Esophagus (tissue), 2 donors: ENCODE data around the gene FAAP100. TPM values are rescaled to one million over a fixed set of nuclear protein-coding genes. Genes with fewer than 3 reads are reported as not detected.

Source experiments
- H3K27ac ChIP-seq, 2 donors: one replicate each; pipeline ENCODE4 v1.5.1; 2013; ENCODE audit warnings: low read depth in 2 of 2, mild to moderate bottlenecking in 2 of 2, inconsistent platforms in 1 of 2, low read length in 1 of 2, moderate library complexity in 1 of 2
- H3K27me3 ChIP-seq, 2 donors: one replicate each; pipeline ENCODE4 v1.6.1; 2013; ENCODE audit warnings: low read length in 2 of 2, control low read depth in 1 of 2, mild to moderate bottlenecking in 1 of 2; ENCODE audit not compliant: insufficient read depth in 2 of 2, control insufficient read depth in 1 of 2
- H3K36me3 ChIP-seq, 2 donors: one replicate each; pipeline ENCODE4 v1.6.1; 2013; ENCODE audit warnings: low read length in 1 of 2; ENCODE audit not compliant: control insufficient read depth in 2 of 2, insufficient read depth in 2 of 2
- H3K4me1 ChIP-seq, 2 donors: one replicate each; pipeline ENCODE4 v1.6.1; 2013; ENCODE audit warnings: low read length in 1 of 2; ENCODE audit not compliant: control insufficient read depth in 2 of 2, insufficient read depth in 2 of 2
- H3K4me3 ChIP-seq, 2 donors: one replicate each; pipeline ENCODE4 v1.5.1; 2013; ENCODE audit warnings: low read length in 2 of 2, mild to moderate bottlenecking in 2 of 2, low read depth in 1 of 2, moderate library complexity in 1 of 2
- H3K9me3 ChIP-seq, 2 donors: one replicate each; pipeline ENCODE4 v1.6.1; 2013; ENCODE audit warnings: mild to moderate bottlenecking in 2 of 2, low read depth in 1 of 2, low read length in 1 of 2, moderate library complexity in 1 of 2; ENCODE audit not compliant: control insufficient read depth in 2 of 2, insufficient read depth in 1 of 2
- WGBS, 2 donors: extraction: QIAGEN DNeasy Blood & Tissue Kit; methylation state at CpG; one replicate each; pipeline ENCODE4 v1.1.7; 2013; 5-methylcytosine and 5-hydroxymethylcytosine counted together
- polyA plus RNA-seq, 2 donors: library from polyadenylated mRNA; stranded (reverse); fragments of 200-250 nt; gene quantifications; one replicate each; pipeline ENCODE4 v1.2.3, GENCODE V29; 2013
- donor health status: healthy with polysubstance abuse.
- donor health status: Bipolar disorder and iron deficiency.

Gene FAAP100
- polyA plus RNA-seq, 2 donors: 17.3 to 27.1 TPM

- no peak overlapping the region for H3K27ac ChIP-seq
- WGBS, 2 donors: 82 to 90% methylated on average over 10 of the region's 10 CpGs
- H3K4me1 ChIP-seq: peaks cover 2 to 7% of the 10 kb centered on the region in 2 donors
- peaks cover 17 to 62% of the 10 kb centered on the region in 2 donors for H3K36me3 ChIP-seq
- no peaks in the 10 kb centered on the region for H3K9me3 ChIP-seq
- H3K27me3 ChIP-seq: no peaks in the 10 kb centered on the region
- H3K4me3 ChIP-seq: no peak overlapping the region
Measured at GRCh38 chr17:81568416-81568815, 16.3 kb upstream of the FAAP100 start.

- no peak overlapping the region for H3K4me3 ChIP-seq
- H3K36me3 ChIP-seq: peaks cover 17 to 62% of the 10 kb centered on the region in 2 donors
- H3K27ac ChIP-seq: peak overlapping the region; percentile 67 to 80
- no peaks in the 10 kb centered on the region for H3K27me3 ChIP-seq
- H3K9me3 ChIP-seq: no peaks in the 10 kb centered on the region
- peaks cover 2 to 7% of the 10 kb centered on the region in 2 donors for H3K4me1 ChIP-seq
- WGBS, 2 donors: 54 to 63% methylated on average over 4 of the region's 4 CpGs
Measured at GRCh38 chr17:81567191-81567590, 15.0 kb upstream of the FAAP100 start.

- peaks cover 2 to 7% of the 10 kb centered on the region in 2 donors for H3K4me1 ChIP-seq
- no peaks in the 10 kb centered on the region for H3K9me3 ChIP-seq
- H3K27ac ChIP-seq: peak overlapping the region; percentile 67 to 80
- peaks cover 14 to 64% of the 10 kb centered on the region in 2 donors for H3K36me3 ChIP-seq
- H3K27me3 ChIP-seq: no peaks in the 10 kb centered on the region
- WGBS, 2 donors: 9 to 12% methylated on average over 8 of the region's 8 CpGs
- H3K4me3 ChIP-seq: no peak overlapping the region
Measured at GRCh38 chr17:81566461-81567126, 14.4 kb upstream of the FAAP100 start.

GRCh38 chr17:81565231-81565630, 13.1 kb upstream of the FAAP100 start:
- H3K36me3 ChIP-seq: peaks cover 14 to 50% of the 10 kb centered on the region in 2 donors

GRCh38 chr17:81564778-81565177, 12.6 kb upstream of the FAAP100 start:
- H3K27ac ChIP-seq: no peak overlapping the region
- H3K27me3 ChIP-seq: no peaks in the 10 kb centered on the region
- no peak overlapping the region for H3K4me3 ChIP-seq
- H3K9me3 ChIP-seq: no peaks in the 10 kb centered on the region
- H3K36me3 ChIP-seq: peaks cover 14 to 46% of the 10 kb centered on the region in 2 donors
- peaks cover 0 to 7% of the 10 kb centered on the region in 2 donors for H3K4me1 ChIP-seq
- 93 to 95% methylated on average over 17 of the region's 17 CpGs for WGBS, 2 donors

More at GRCh38 chr17:81565231-81565630, 13.1 kb upstream of the FAAP100 start:
- H3K27me3 ChIP-seq: no peaks in the 10 kb centered on the region
- H3K4me3 ChIP-seq: no peak overlapping the region
- H3K9me3 ChIP-seq: no peaks in the 10 kb centered on the region
- H3K4me1 ChIP-seq: peaks cover 2 to 7% of the 10 kb centered on the region in 2 donors
- 94% methylated on average over 16 of the region's 16 CpGs for WGBS, 2 donors
- no peak overlapping the region for H3K27ac ChIP-seq

- WGBS, 2 donors: 88% methylated on average over 10 of the region's 10 CpGs
- peaks cover 9 to 44% of the 10 kb centered on the region in 2 donors for H3K36me3 ChIP-seq
- H3K27ac ChIP-seq: no peak overlapping the region
Measured at GRCh38 chr17:81563861-81564586, 11.9 kb upstream of the FAAP100 start.

GRCh38 chr17:81561494-81561885, 9.3 kb upstream of the FAAP100 start:
- peaks cover 0 to 2% of the 10 kb centered on the region in 2 donors for H3K4me1 ChIP-seq
- H3K4me3 ChIP-seq: no peak overlapping the region
- H3K9me3 ChIP-seq: no peaks in the 10 kb centered on the region
- H3K27ac ChIP-seq: no peak overlapping the region
- 88 to 89% methylated on average over 4 of the region's 4 CpGs for WGBS, 2 donors
- H3K36me3 ChIP-seq: peaks cover 6 to 52% of the 10 kb centered on the region in 2 donors
- no peaks in the 10 kb centered on the region for H3K27me3 ChIP-seq

More at GRCh38 chr17:81563861-81564586, 11.9 kb upstream of the FAAP100 start:
- Histone ChIP-seq H3K9me3 (no peaks in the 10 kb centered on the region), H3K27me3 (no peaks in the 10 kb centered on the region), H3K4me3 (no peak overlapping the region), H3K4me1 (peaks cover 0 to 7% of the 10 kb centered on the region in 2 donors)

GRCh38 chr17:81558941-81559806, 7.0 kb upstream of the FAAP100 start:
- H3K36me3 ChIP-seq: peaks cover 2 to 38% of the 10 kb centered on the region in 2 donors
- H3K4me3 ChIP-seq: no peak overlapping the region

GRCh38 chr17:81558115-81558468, 5.9 kb upstream of the FAAP100 start:
- Histone ChIP-seq H3K9me3 (no peaks in the 10 kb centered on the region), H3K4me1 (peaks cover 0 to 10% of the 10 kb centered on the region in 2 donors), H3K27ac (no peak overlapping the region), H3K4me3 (no peak overlapping the region), H3K27me3 (no peaks in the 10 kb centered on the region), H3K36me3 (peaks cover 2 to 36% of the 10 kb centered on the region in 2 donors)
- WGBS, 2 donors: 91% methylated on average over 12 of the region's 12 CpGs

More at GRCh38 chr17:81558941-81559806, 7.0 kb upstream of the FAAP100 start:
- H3K4me1 ChIP-seq: no peaks in the 10 kb centered on the region
- no peaks in the 10 kb centered on the region for H3K27me3 ChIP-seq
- 80 to 87% methylated on average over 26 to 27 of the region's 27 CpGs for WGBS, 2 donors
- no peak overlapping the region for H3K27ac ChIP-seq
- no peaks in the 10 kb centered on the region for H3K9me3 ChIP-seq
